ENCODE results near the gene UQCRHL. TPM values are rescaled to one million over a fixed set of nuclear protein-coding genes. Genes with fewer than 3 reads are reported as not detected.

The UQCRHL gene
- total and polyA plus RNA-seq, 12 donors = 0.24 to 6.0 (median 0.91) TPM

DNA sequence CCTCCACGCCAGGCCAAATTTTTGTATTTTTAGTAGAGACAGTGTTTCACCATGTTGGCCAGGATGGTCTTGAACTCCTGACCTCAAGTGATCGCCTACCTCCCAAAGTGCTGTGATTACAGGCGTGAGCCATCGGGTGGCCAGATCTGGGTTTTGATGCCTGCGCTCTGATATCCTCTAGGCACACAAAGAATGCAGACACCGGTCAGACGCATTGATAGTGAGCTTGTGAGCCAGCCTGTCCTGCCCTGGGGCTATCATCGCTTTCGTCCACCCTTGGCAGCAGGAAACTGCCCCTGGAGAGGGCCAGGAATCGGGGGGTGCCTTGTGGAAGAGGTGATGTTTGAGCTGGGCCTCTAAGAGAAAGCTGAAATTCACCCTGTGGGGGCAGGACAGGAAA lies 44.9 kb downstream of the UQCRHL start:
- Histone ChIP-seq H3K27me3 (peaks cover 7% of the 10 kb centered on the region), H3K36me3 (replicated peaks in 1 of 2) (peaks cover 0 to 16% of the 10 kb centered on the region in 2 donors), H3K9me3 (replicated peaks in 1 of 3) (no peaks in the 10 kb centered on the region), H3K4me1 (replicated peaks in 1 of 2) (peaks cover 6 to 22% of the 10 kb centered on the region in 2 donors), H3K4me3 (no peak overlapping the region), H3K27ac (peak overlapping the region in 1 of 5 donors; percentile 38)
- DNase-seq = no peak
- 70 to 88% (median 75%) methylated on average over 10 of the region's 10 CpGs for WGBS, 4 donors
- no peak for TF ChIP-seq POLR2A (IDR thresholded peaks at IDR 0.05)
- TF ChIP-seq, protein P1, sequence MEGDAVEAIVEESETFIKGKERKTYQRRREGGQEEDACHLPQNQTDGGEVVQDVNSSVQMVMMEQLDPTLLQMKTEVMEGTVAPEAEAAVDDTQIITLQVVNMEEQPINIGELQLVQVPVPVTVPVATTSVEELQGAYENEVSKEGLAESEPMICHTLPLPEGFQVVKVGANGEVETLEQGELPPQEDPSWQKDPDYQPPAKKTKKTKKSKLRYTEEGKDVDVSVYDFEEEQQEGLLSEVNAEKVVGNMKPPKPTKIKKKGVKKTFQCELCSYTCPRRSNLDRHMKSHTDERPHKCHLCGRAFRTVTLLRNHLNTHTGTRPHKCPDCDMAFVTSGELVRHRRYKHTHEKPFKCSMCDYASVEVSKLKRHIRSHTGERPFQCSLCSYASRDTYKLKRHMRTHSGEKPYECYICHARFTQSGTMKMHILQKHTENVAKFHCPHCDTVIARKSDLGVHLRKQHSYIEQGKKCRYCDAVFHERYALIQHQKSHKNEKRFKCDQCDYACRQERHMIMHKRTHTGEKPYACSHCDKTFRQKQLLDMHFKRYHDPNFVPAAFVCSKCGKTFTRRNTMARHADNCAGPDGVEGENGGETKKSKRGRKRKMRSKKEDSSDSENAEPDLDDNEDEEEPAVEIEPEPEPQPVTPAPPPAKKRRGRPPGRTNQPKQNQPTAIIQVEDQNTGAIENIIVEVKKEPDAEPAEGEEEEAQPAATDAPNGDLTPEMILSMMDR (IDR thresholded peaks at IDR 0.05) = no peak
- intact Hi-C loops (cut with DNase I) = no loop called here

DNA sequence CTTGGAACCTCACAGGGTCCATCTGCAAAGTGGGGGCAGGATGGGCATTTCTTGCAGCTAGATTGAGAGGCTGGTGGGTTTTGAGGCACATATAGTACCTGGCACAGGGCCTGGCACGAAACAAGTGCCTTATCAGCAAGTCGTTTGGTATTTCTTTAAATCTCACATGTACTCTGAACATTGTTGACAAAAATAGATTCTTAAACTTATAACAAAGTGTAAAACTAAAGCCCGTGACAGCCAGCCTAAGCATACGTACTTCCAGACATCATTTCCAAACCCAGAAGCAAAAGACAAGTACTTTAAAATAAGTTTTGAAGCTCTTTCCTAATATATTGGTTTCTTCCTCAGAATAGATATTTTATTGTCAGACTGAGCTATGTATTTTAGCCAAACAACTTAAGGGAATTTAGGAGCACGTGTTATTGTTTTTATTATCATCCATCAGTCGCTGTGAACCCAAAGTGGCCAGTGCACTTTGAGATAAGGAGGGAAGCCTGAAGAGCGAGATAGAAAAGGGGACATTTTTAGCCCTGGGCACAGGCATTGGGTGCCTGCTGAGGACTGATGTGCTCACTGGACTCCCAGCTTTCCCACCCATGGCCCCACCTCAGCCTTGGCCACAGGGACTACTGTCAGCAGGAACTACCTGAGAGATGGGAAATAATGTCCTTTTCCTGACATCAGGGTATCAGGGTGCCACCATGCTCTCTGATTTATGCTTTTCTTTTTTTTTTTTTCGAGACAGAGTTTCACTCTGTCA lies 45.9 kb downstream of the UQCRHL start:
- no peak for DNase-seq
- WGBS, 4 donors = 51 to 69% (median 59%) methylated on average over 8 of the region's 8 CpGs
- H3K4me1 ChIP-seq (replicated peaks in 1 of 2) = peaks cover 6 to 32% of the 10 kb centered on the region in 2 donors
- H3K27ac ChIP-seq = peak overlapping the region in 2 of 5 donors; percentile 82 to 93
- peak overlapping the region in 1 of 4 donors; percentile 22 for H3K4me3 ChIP-seq
- no peaks in the 10 kb centered on the region for H3K9me3 ChIP-seq (replicated peaks in 1 of 3)
- TF ChIP-seq POLR2A (IDR thresholded peaks at IDR 0.05) = no peak
- TF ChIP-seq, protein P1 (IDR thresholded peaks at IDR 0.05) = no peak
- peaks cover 0 to 15% of the 10 kb centered on the region in 2 donors for H3K36me3 ChIP-seq (replicated peaks in 1 of 2)
- peaks cover 7% of the 10 kb centered on the region for H3K27me3 ChIP-seq
- intact Hi-C loops (cut with DNase I) = no loop called here

DNA sequence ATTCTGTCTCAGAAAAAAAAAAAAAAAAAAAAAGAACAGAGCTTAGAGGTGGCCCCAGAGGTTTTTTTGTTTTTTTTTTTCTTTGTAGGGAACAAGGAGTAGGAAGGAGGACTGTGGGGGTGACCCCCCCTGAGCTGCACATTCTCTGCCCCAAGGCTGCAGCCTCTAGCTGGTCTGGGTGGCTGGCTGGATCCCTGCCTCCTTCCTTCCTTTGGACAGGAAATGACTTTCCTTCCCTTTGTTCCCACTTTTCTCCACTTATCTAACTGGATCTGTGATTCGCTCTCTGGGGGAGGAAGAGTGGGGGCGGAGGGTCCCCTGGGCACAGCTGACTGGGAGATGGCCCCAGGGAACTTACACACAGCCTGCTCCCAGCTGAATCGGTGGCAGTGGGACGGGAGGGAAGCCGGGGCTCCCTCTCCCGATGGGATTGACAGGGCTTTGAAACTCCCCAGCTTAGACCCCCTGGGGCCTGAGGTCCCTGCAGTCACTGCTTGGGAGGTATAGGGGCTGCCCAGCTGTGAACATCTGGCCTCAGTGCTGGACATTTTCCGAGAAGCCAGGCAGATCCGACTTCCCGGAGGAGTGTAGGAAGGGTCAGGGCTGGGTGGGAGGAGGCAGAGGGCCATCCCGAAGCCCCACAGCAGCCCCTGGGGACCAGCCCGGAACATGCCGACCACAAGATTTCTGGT lies 46.8 kb downstream of the UQCRHL start:
- peak overlapping the region in 1 of 4 donors; percentile 75 for H3K4me3 ChIP-seq
- peaks cover 7% of the 10 kb centered on the region for H3K27me3 ChIP-seq
- TF ChIP-seq POLR2A (IDR thresholded peaks at IDR 0.05) = no peak
- TF ChIP-seq, protein P1 (IDR thresholded peaks at IDR 0.05) = no peak
- 54 to 79% (median 55%) methylated on average over 6 to 12 of the region's 12 CpGs for WGBS, 4 donors
- intact Hi-C loops (cut with DNase I) = no loop called here
- peaks cover 0 to 9% of the 10 kb centered on the region in 2 donors for H3K36me3 ChIP-seq (replicated peaks in 1 of 2)
- peak overlapping the region in 2 of 5 donors; percentile 82 to 93 for H3K27ac ChIP-seq
- DNase-seq = peak in 6 of 7 donors; percentile 36 to 71 (median 51)
- H3K4me1 ChIP-seq (replicated peaks in 1 of 2) = peaks cover 6 to 35% of the 10 kb centered on the region in 2 donors
- H3K9me3 ChIP-seq (replicated peaks in 1 of 3) = no peaks in the 10 kb centered on the region

DNA sequence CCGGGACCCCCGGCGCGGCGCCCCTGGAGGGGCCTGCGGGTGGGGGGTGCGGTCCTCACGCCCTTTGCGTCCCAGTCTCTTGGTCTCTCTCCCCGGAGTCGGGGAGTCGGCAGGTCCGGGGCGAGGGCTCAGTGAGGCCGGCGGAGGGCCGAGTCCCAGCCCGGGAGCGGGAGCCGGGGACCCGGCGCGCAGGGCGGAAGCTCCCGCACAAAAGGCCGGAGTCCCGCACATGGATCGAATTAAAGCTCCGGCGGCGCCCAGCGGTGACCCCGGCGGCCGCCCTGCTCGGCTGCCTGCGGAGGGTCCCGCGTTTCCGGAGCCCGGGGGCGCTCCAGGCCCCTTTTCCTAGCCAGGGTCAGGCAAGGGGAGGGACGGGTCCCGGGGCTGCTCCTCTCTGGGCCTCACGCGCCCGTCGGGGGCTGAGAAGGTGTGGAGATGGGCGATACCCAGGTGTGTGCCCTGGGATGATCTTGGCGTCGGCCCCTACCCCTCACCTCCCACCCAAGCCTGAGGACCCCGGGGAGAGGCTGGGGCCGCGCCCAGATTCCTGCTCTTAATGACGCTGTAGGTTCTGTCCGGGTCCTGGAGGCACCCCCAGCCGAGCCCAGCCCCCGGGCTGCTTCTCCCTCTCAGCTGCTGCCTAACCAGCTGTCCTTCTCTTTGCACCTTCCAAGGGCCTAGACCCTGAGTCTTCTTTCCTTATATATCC lies 48.3 kb downstream of the UQCRHL start:
- H3K27ac ChIP-seq = peak overlapping the region in 4 of 5 donors; percentile 32 to 93 (median 78)
- no peaks in the 10 kb centered on the region for H3K36me3 ChIP-seq (replicated peaks in 1 of 2)
- H3K4me3 ChIP-seq = peak overlapping the region in 3 of 4 donors; percentile 25 to 75 (median 32)
- WGBS, 4 donors = 8 to 54% (median 19%) methylated on average over 2 to 58 of the region's 58 CpGs
- H3K9me3 ChIP-seq (replicated peaks in 1 of 3) = no peaks in the 10 kb centered on the region
- intact Hi-C loops (cut with DNase I) = no loop called here
- no peak for DNase-seq
- peaks cover 7% of the 10 kb centered on the region for H3K27me3 ChIP-seq
- TF ChIP-seq POLR2A (IDR thresholded peaks at IDR 0.05) = no peak
- TF ChIP-seq, protein P1 (IDR thresholded peaks at IDR 0.05) = no peak
- peaks cover 6 to 35% of the 10 kb centered on the region in 2 donors for H3K4me1 ChIP-seq (replicated peaks in 1 of 2)
